ENCODE measurements around the gene PPP1R13L. TPM values are rescaled to one million over a fixed set of nuclear protein-coding genes. Genes with fewer than 3 reads are reported as not detected.
"Not testable (repeated sequence)": the region's sequence is repeated elsewhere in the genome, so short reads cannot be mapped to it uniquely, and the experiment has no call there.

The PPP1R13L gene
- total RNA-seq, 1 experiment from 2014 or later: 10.1 TPM

- DNase-seq (ENCODE audit: low read depth): peak; percentile 28
- in situ Hi-C loops (cut with HindIII; ENCODE audit: low pct_unique_long_range_greater_than_20kb, low sequenced_read_pairs): no loop called here
Measured at GRCh38 chr19:45413497-45413896, 8.6 kb upstream of the PPP1R13L start.

GRCh38 chr19:45410330-45410729 lies 5.5 kb upstream of the PPP1R13L start:
- in situ Hi-C loops (cut with HindIII; ENCODE audit: low pct_unique_long_range_greater_than_20kb, low sequenced_read_pairs); DNase-seq (ENCODE audit: low read depth): not testable (repeated sequence)

GRCh38 chr19:45409557-45409920 lies 4.7 kb upstream of the PPP1R13L start:
- in situ Hi-C loops (cut with HindIII; ENCODE audit: low pct_unique_long_range_greater_than_20kb, low sequenced_read_pairs): no loop called here
- no peak for DNase-seq (ENCODE audit: low read depth)

GRCh38 chr19:45408830-45409556 lies 4.1 kb upstream of the PPP1R13L start:
- no peak for DNase-seq (ENCODE audit: low read depth)
- in situ Hi-C loops (cut with HindIII; ENCODE audit: low pct_unique_long_range_greater_than_20kb, low sequenced_read_pairs): no loop called here

- in situ Hi-C loops (cut with HindIII; ENCODE audit: low pct_unique_long_range_greater_than_20kb, low sequenced_read_pairs): no loop called here
- DNase-seq (ENCODE audit: low read depth): no peak
Measured at GRCh38 chr19:45408121-45408520, 3.3 kb upstream of the PPP1R13L start.

- in situ Hi-C loops (cut with HindIII; ENCODE audit: low pct_unique_long_range_greater_than_20kb, low sequenced_read_pairs); DNase-seq (ENCODE audit: low read depth): not testable (repeated sequence)
Measured at GRCh38 chr19:45407585-45407984, 2.7 kb upstream of the PPP1R13L start.

GRCh38 chr19:45407091-45407375 lies 2.2 kb upstream of the PPP1R13L start:
- in situ Hi-C loops (cut with HindIII; ENCODE audit: low pct_unique_long_range_greater_than_20kb, low sequenced_read_pairs): no loop called here
- DNase-seq (ENCODE audit: low read depth): no peak

- in situ Hi-C loops (cut with HindIII; ENCODE audit: low pct_unique_long_range_greater_than_20kb, low sequenced_read_pairs): no loop called here
Measured at GRCh38 chr19:45406226-45407090, 1.6 kb upstream of the PPP1R13L start, which contains the start of gene POLR1G. Gene POLR1G, plus strand, starts transcription at chr19:45406644. Its CDS starts 53 bp downstream, at chr19:45406697.

GRCh38 chr19:45405435-45406225 lies 761 bp upstream of the PPP1R13L start:
- in situ Hi-C loops (cut with HindIII; ENCODE audit: low pct_unique_long_range_greater_than_20kb, low sequenced_read_pairs): no loop called here

More at GRCh38 chr19:45406226-45407090, 1.6 kb upstream of the PPP1R13L start, which contains the start of gene POLR1G:
- peak; percentile 98 for DNase-seq (ENCODE audit: low read depth)

GRCh38 chr19:45403781-45404556 lies 900 bp downstream of the PPP1R13L start:
- in situ Hi-C loops (cut with HindIII; ENCODE audit: low pct_unique_long_range_greater_than_20kb, low sequenced_read_pairs): no loop called here
- DNase-seq (ENCODE audit: low read depth): peak; percentile 56

More at GRCh38 chr19:45405435-45406225, 761 bp upstream of the PPP1R13L start:
- DNase-seq (ENCODE audit: low read depth): peak; percentile 98

- no peak for DNase-seq (ENCODE audit: low read depth)
- in situ Hi-C loops (cut with HindIII; ENCODE audit: low pct_unique_long_range_greater_than_20kb, low sequenced_read_pairs): no loop called here
Measured at GRCh38 chr19:45403272-45403671, 1.6 kb downstream of the PPP1R13L start.

GRCh38 chr19:45402298-45403061 lies 2.4 kb downstream of the PPP1R13L start:
- DNase-seq (ENCODE audit: low read depth): no peak
- in situ Hi-C loops (cut with HindIII; ENCODE audit: low pct_unique_long_range_greater_than_20kb, low sequenced_read_pairs): no loop called here

- in situ Hi-C loops (cut with HindIII; ENCODE audit: low pct_unique_long_range_greater_than_20kb, low sequenced_read_pairs): no loop called here
- no peak for DNase-seq (ENCODE audit: low read depth)
Measured at GRCh38 chr19:45401815-45402214, 3.1 kb downstream of the PPP1R13L start.

- DNase-seq (ENCODE audit: low read depth): no peak
- in situ Hi-C loops (cut with HindIII; ENCODE audit: low pct_unique_long_range_greater_than_20kb, low sequenced_read_pairs): no loop called here
Measured at GRCh38 chr19:45400192-45400591, 4.7 kb downstream of the PPP1R13L start.

GRCh38 chr19:45395821-45396617 lies 8.8 kb downstream of the PPP1R13L start:
- in situ Hi-C loops (cut with HindIII; ENCODE audit: low pct_unique_long_range_greater_than_20kb, low sequenced_read_pairs): no loop called here
- no peak for DNase-seq (ENCODE audit: low read depth)

GRCh38 chr19:45391871-45392665 lies 12.8 kb downstream of the PPP1R13L start:
- in situ Hi-C loops (cut with HindIII; ENCODE audit: low pct_unique_long_range_greater_than_20kb, low sequenced_read_pairs): no loop called here
- no peak for DNase-seq (ENCODE audit: low read depth)
